HG02981 (cell line): Measurements from ENCODE around the gene CD248.
"Not testable (repeated sequence)": the region's sequence is repeated elsewhere in the genome, so short reads cannot be mapped to it uniquely, and the experiment has no call there.

Experiments used
- ATAC-seq: cut with Tn5 transposase; IDR thresholded peaks from one replicate; pipeline ENCODE4 v1.9.1; 2021; ENCODE audit warnings: mild to moderate bottlenecking, moderate library complexity; ENCODE audit not compliant: unreplicated experiment

Gene CD248

GRCh38 chr11:66316849-66317251 is at the start of gene CD248:
Gene CD248 (minus strand): TSS chr11:66317044. CDS start chr11:66317027, 17 bp downstream.
- ATAC-seq, result no peak

- ATAC-seq, result no peak
Observed at GRCh38 chr11:66365711-66366619, 49.1 kb upstream of the CD248 start.

GRCh38 chr11:66365166-66365565 is 48.3 kb upstream of the CD248 start:
- no peak for ATAC-seq

GRCh38 chr11:66363805-66364535 is 47.1 kb upstream of the CD248 start:
- ATAC-seq, result no peak

- no peak for ATAC-seq
Observed at GRCh38 chr11:66363187-66363601, 46.4 kb upstream of the CD248 start.

- ATAC-seq, result no peak
Observed at GRCh38 chr11:66362481-66363147, 45.8 kb upstream of the CD248 start.

- ATAC-seq, result no peak
Observed at GRCh38 chr11:66361502-66361941, 44.7 kb upstream of the CD248 start.

- ATAC-seq, result no peak
Observed at GRCh38 chr11:66360406-66361073, 43.7 kb upstream of the CD248 start.

- ATAC-seq, result no peak
Observed at GRCh38 chr11:66359662-66360087, 42.8 kb upstream of the CD248 start.

- not testable (repeated sequence) for ATAC-seq
Observed at GRCh38 chr11:66350560-66351235, 33.9 kb upstream of the CD248 start.

GRCh38 chr11:66349084-66349386 is 32.2 kb upstream of the CD248 start:
- ATAC-seq, result no peak

- no peak for ATAC-seq
Observed at GRCh38 chr11:66347425-66348276, 30.8 kb upstream of the CD248 start, which contains the start of gene B4GAT1. Gene B4GAT1 (minus strand): TSS chr11:66347629. CDS start chr11:66347545, 84 bp downstream.

GRCh38 chr11:66346476-66347424 is 29.9 kb upstream of the CD248 start:
- no peak for ATAC-seq

- no peak for ATAC-seq
Observed at GRCh38 chr11:66345316-66345649, 28.4 kb upstream of the CD248 start.

GRCh38 chr11:66344550-66345315 is 27.9 kb upstream of the CD248 start, which contains the start of gene BRMS1:
Gene BRMS1 (minus strand): TSS chr11:66345104. CDS start chr11:66342234, 2,870 bp downstream.
- ATAC-seq, result peak; percentile 55

GRCh38 chr11:66343176-66343575 is 26.3 kb upstream of the CD248 start:
- ATAC-seq, result no peak

GRCh38 chr11:66341502-66342126 is 24.8 kb upstream of the CD248 start:
- no peak for ATAC-seq
